SK-N-MC (cell line): ENCODE data around the gene HS3ST3B1.

Source experiments
- EZH2 ChIP-seq: fragments of 200-600 bp; sonication (generic); IDR thresholded peaks from one replicate; pipeline ENCODE4 v1.6.1; 2017; ENCODE audit warnings: antibody characterized with exemption
- POLR2AphosphoS5 ChIP-seq: IDR thresholded peaks from 2 replicates; pipeline ENCODE4 v1.6.1; 2012; ENCODE audit warnings: mild to moderate bottlenecking, low read depth, low read length, borderline replicate concordance

- TF ChIP-seq EZH2 (no peak), POLR2AphosphoS5 (no peak)
These were observed 34.0 kb downstream of the HS3ST3B1 start for GRCh38 chr17:14334919-14335318.
